ENCODE measurements around the gene IL15RA. TPM values are rescaled to one million over a fixed set of nuclear protein-coding genes. Genes with fewer than 3 reads are reported as not detected.
A peak's percentile ranks its signal among the peaks of the same experiment; 100 is the strongest.

IL15RA gene
- total RNA-seq, 2 donors from 2014 or later: 9.6 to 30.5 TPM

DNA sequence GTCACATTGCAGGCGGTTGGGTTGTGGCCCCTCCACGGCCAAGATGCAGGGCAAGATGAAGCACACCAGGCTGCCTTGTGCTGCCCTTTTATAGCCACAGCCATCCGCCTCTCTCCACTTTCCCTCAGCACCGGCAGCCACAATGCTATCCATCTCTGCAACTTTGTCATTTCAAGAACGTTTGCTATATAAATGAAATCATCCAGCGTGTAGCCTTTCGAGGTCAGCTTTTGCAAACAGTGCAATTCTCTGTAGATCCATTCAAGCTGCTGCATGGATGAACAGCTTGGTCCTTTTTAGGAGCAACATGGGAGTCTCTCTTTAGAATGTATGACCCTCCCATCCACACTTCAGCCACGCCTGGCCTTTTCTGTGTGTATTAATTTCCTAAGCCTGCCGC is 6.4 kb upstream of the IL15RA start:
- no peak for DNase-seq (ENCODE audit: low spot score)
- no peaks in the 10 kb centered on the region for H3K9me3 ChIP-seq

DNA sequence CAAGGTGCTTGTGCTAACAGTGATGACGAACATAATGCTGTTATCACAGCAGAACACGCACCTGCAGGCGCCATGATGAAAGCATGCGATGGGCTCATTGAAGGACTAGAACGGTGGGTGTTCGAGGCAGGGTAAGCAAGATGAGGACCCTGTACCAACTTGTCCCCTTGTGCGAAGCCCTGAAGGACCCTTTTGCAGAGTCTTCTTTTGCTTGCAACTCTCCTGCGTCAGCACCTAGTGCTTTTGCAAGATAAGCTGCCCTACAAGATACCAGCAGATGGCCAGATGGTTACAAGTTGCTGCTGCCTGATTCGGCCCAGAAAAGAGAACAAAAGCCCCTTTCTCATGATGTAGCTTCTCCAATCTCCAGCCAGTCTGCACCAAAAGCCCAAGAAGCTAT is 4.2 kb upstream of the IL15RA start:
- Histone ChIP-seq H3K9me3 (no peaks in the 10 kb centered on the region), H3K27me3 (no peaks in the 10 kb centered on the region), H3K4me1 (peaks cover 0 to 8% of the 10 kb centered on the region in 2 donors), H3K36me3 (no peaks in the 10 kb centered on the region), H3K4me3 (no peak overlapping the region), H3K27ac (no peak overlapping the region)
- no peak for DNase-seq (ENCODE audit: low spot score)
- TF ChIP-seq, protein P1, sequence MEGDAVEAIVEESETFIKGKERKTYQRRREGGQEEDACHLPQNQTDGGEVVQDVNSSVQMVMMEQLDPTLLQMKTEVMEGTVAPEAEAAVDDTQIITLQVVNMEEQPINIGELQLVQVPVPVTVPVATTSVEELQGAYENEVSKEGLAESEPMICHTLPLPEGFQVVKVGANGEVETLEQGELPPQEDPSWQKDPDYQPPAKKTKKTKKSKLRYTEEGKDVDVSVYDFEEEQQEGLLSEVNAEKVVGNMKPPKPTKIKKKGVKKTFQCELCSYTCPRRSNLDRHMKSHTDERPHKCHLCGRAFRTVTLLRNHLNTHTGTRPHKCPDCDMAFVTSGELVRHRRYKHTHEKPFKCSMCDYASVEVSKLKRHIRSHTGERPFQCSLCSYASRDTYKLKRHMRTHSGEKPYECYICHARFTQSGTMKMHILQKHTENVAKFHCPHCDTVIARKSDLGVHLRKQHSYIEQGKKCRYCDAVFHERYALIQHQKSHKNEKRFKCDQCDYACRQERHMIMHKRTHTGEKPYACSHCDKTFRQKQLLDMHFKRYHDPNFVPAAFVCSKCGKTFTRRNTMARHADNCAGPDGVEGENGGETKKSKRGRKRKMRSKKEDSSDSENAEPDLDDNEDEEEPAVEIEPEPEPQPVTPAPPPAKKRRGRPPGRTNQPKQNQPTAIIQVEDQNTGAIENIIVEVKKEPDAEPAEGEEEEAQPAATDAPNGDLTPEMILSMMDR (IDR thresholded peaks at IDR 0.05): no peak

More for the DNA sequence above, 6.4 kb upstream of the IL15RA start:
- no peaks in the 10 kb centered on the region for H3K27me3 ChIP-seq
- no peaks in the 10 kb centered on the region for H3K4me1 ChIP-seq
- H3K4me3 ChIP-seq: no peak overlapping the region
- H3K36me3 ChIP-seq: no peaks in the 10 kb centered on the region
- TF ChIP-seq, protein P1 (IDR thresholded peaks at IDR 0.05): no peak
- no peak overlapping the region for H3K27ac ChIP-seq

DNA sequence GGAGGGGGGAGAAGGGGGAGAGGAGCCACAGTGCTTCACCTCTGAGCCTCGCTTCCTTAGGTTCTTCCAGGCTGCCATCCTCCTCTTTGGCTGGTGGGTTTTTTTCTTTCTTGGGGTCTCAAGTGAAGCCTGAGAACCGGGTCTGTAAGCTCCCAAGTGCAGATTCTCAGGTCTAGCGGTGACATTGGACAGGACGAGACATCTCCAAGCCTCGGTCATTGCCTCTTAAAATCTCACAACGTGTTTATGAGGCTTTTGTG is 817 bp upstream of the IL15RA start:
- no peaks in the 10 kb centered on the region for H3K9me3 ChIP-seq
- H3K4me1 ChIP-seq: peaks cover 0 to 16% of the 10 kb centered on the region in 2 donors
- H3K36me3 ChIP-seq: no peaks in the 10 kb centered on the region
- peak overlapping the region; percentile 61 to 81 for H3K4me3 ChIP-seq
- H3K27me3 ChIP-seq: no peaks in the 10 kb centered on the region
- TF ChIP-seq, protein P1 (IDR thresholded peaks at IDR 0.05): no peak
- DNase-seq (ENCODE audit: low spot score): no peak
- peak overlapping the region; percentile 88 to 91 for H3K27ac ChIP-seq

DNA sequence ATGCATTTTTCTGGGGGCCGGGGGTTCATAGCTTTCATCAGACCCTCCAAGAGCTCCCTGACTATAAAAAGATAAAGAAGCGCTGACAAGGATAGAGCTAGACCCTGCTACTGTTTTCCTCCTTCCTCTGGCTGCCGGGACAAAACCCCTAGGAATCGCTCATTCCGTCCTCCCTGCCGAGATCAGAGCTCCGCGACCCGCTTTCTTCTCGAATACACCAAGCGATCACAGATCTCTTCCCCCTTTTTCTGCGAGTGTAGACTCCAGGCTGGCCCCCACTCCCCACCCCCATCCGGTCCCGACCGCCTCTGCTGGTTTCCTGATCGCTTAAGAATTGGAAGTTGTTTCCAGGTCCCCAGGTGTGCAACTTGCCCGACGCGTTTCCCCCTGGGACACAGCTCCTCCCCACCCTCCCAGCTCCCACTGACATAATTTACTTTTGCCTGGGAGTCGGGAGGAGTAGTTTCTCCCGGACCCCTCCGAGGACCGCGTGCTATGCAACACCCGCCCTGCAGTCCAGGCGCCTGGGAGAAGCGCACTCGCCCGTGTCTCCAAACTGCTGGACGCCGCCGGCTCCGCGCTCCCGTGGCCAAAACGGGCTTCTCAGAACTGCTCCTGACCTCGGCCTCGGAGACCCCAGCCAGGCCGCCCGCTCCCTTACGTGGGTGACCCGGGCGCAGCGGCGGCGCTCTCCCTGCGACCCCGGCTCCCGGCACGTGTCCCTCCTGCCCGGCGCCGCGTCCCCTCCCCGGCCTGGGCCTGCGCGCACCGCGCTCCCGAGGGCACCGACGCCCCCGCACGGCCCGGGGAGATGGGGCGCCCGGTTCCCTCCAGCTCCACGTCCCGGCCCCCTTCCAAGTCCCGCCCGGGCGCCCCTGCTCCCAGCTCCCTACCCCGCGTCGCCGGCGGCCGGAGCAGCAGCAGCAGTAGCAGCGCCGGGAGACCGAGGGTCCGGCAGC is 552 bp downstream of the IL15RA start:
- TF ChIP-seq, protein P1 (IDR thresholded peaks at IDR 0.05): no peak
- peaks cover 0 to 24% of the 10 kb centered on the region in 2 donors for H3K4me1 ChIP-seq

DNA sequence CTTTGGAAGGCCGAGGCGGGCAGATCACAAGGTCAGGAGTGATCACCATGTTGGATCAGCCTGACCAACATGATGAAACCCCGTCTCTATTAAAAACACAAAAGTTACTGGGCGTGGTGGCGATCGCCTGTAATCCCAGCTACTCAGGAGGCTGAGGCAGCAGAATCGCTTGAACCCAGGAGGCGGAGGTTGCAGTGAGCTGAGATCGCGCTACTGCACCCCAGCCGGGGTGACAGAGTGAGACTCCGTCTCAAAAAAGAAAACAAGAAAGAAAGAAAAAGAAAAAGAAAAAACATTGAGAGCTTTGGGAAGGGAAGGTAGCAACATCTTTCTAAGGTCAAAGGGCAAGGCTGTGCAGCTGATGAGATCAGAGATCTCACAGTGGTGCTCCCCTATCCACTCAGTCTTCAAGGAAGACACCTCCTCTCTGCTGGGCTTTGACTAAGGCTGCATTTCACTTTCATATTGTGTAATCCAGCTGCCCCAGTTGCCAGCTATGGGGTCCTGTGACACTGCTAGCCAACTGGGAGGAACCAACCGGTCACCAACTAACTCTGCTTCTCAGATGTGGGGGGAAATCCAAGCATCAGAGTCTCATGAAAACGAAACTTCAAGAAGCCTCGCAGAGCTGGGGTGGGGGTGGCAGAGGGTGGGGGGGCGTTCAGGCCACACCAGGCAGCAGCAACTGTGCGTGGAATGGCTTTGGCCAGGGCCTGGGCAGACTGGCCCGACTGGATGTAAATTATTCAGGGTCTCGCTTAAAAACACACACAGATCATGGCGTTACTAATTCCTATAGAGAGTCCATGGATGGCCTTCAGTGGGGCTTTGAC is 1.5 kb downstream of the IL15RA start:
- H3K4me3 ChIP-seq: peak overlapping the region; percentile 61 to 81
- DNase-seq (ENCODE audit: low spot score): peak; percentile 81
- no peaks in the 10 kb centered on the region for H3K36me3 ChIP-seq
- H3K4me1 ChIP-seq: peaks cover 0 to 33% of the 10 kb centered on the region in 2 donors
- H3K27me3 ChIP-seq: no peaks in the 10 kb centered on the region
- H3K9me3 ChIP-seq: no peaks in the 10 kb centered on the region
- H3K27ac ChIP-seq: peak overlapping the region; percentile 88 to 91
- TF ChIP-seq, protein P1 (IDR thresholded peaks at IDR 0.05): no peak

More for the DNA sequence above, 552 bp downstream of the IL15RA start:
- Histone ChIP-seq H3K27me3 (no peaks in the 10 kb centered on the region), H3K9me3 (no peaks in the 10 kb centered on the region), H3K4me3 (peak overlapping the region; percentile 61 to 81), H3K27ac (peak overlapping the region; percentile 88 to 91), H3K36me3 (no peaks in the 10 kb centered on the region)
- no peak for DNase-seq (ENCODE audit: low spot score)
